Suprapubic skin (tissue), 3 donors: ENCODE measurements around the gene GSK3B.

Source experiments
- CTCF ChIP-seq, 2 donors: fragments of 200-600 bp in 1 of 2; fragments of 450-650 bp in 1 of 2; sonication (generic) in 1 of 2; IDR thresholded peaks; one replicate each; pipeline ENCODE4 v1.5.1; 2016 to 2019; ENCODE audit warnings: antibody characterized with exemption in 2 of 2, mild to moderate bottlenecking in 1 of 2, moderate library complexity in 1 of 2
- EP300 ChIP-seq: sonication (generic); formaldehyde crosslinking; IDR thresholded peaks from one replicate; pipeline ENCODE4 v1.6.1; 2017; ENCODE audit warnings: antibody characterized with exemption

- TF ChIP-seq EP300 (no peak), CTCF (IDR thresholded peaks at IDR 0.05) (no peak)
Observed at GRCh38 chr3:119944091-119944490, 150.2 kb downstream of the GSK3B start.
